LNCaP clone FGC (cell line): ENCODE measurements around the gene FLRT3.

Source experiments
- DNase-seq: peaks from one replicate; pipeline ENCODE4 v3.0.0-alpha.2; 2011; ENCODE audit warnings: low read depth
- H3K4me3 ChIP-seq: 2 replicates; pipeline ENCODE4 v1.5.1; 2011; ENCODE audit warnings: mild to moderate bottlenecking, low read depth, low read length, control low read depth
- CTCF ChIP-seq: IDR thresholded peaks from 2 replicates; pipeline ENCODE4 v1.5.1; 2012; ENCODE audit warnings: mild to moderate bottlenecking; ENCODE audit not compliant: control insufficient read depth, insufficient read depth; ENCODE audit errors: extremely low read depth

FLRT3 gene

DNA sequence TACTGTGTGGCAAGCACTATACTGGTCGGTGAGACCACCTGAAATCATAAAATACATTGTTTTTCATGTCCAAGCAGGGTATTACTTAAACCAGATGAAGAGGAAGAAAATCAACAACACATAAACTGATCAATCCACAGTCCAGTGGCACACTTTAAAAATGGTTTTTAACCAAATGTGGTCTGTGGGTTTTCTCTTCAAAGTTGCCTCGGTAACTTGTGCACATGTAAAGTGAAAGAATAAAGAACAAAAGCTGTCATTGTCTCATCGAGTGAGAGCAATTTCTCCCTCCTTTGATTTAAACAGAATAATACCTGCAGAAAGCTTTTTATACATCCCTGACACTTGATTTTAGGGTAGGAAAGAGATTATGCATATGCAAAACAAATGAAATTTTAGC is 3.7 kb downstream of the FLRT3 start:
- no peak for DNase-seq
- TF ChIP-seq CTCF = no peak
- no peak overlapping the region for H3K4me3 ChIP-seq

DNA sequence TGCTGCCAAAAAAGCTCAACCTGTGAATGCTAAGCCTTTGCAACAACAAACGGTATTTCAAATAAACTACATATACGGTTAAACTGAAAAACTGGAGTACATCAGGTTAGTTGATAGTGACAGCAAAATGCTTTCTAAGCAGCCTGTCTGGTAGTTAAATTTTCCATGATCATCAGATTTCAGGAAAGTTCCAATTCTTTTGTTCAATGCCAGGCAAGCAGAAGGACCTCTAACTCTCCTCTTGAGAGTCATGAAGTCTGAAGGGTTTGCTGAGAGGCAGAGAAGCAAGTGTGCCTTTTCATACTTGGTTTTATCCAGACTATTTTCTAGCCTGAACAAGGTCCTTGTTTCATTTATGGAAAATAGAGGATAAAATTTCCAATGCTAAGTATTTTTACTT is 4.5 kb downstream of the FLRT3 start:
- H3K4me3 ChIP-seq = no peak overlapping the region
- DNase-seq = no peak
- no peak for TF ChIP-seq CTCF

GRCh38 chr20:14331646-14332045 is 5.8 kb downstream of the FLRT3 start:
- no peak for DNase-seq
- H3K4me3 ChIP-seq = no peak overlapping the region
- no peak for TF ChIP-seq CTCF

DNA sequence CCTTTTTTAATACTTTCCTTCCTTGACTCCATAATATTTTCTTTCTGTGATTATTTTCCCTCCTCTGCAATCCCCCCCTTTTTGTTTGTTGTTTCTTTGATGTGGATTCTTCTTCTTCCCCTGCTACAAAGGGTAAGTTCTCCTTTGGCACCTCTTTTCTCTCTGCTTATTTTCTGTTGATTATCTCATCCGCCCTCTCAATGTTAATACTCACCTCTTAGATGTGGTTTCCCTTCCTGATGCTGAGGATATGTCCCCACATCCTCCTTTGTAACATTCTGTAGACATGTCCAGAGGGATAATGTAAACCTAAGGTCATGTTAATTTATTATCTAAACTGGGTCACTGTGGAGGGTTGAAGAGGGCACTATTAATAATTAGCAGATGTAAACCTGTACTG is 17.7 kb downstream of the FLRT3 start:
- TF ChIP-seq CTCF = no peak

GRCh38 chr20:14313341-14314020 is 23.9 kb downstream of the FLRT3 start:
- DNase-seq = peak; percentile 18
- no peak overlapping the region for H3K4me3 ChIP-seq
- no peak for TF ChIP-seq CTCF

More for the DNA sequence above, 17.7 kb downstream of the FLRT3 start:
- H3K4me3 ChIP-seq = no peak overlapping the region
- no peak for DNase-seq

DNA sequence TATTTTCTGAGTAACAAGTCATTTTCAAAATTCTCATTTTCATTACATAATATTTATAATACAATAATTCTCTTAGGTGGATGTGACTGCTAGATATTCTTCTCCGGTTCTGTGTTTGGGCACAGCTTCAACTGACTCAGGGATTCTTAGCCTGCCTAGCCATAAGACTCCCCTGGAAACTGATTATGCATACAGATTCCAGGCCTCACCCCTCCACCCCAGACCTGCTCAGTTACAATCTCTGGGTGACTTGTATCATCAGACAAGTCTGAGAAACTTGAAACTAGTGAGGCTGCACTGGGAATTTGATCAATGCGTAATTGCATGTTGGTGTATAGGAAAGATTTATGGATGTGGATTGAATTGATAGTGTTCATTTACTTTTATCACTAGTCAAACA is 25.4 kb downstream of the FLRT3 start:
- TF ChIP-seq CTCF = no peak
- no peak for DNase-seq

More for the DNA sequence above, 25.4 kb downstream of the FLRT3 start:
- H3K4me3 ChIP-seq = no peak overlapping the region
